Panc1 (cell line): ENCODE measurements around the gene TLE4. TPM values are rescaled to one million over a fixed set of nuclear protein-coding genes. Genes with fewer than 3 reads are reported as not detected.

Experiments used
- ATAC-seq: fragments of 200-7000 bp; cut with Tn5 transposase; 2 replicates; pipeline ENCODE4 v1.9.1; 2020; ENCODE audit warnings: mild to moderate bottlenecking, moderate library complexity
- BruUV-seq: library from RNA; stranded (reverse); fragments of 400-500 nt; replicated peaks from 2 replicates; lab custom pipeline; 2021; lab: Mats Ljungman, UMichigan
- CTCF ChIA-PET: fragments of 300-600 bp; sonication (Branson Sonifier 250); formaldehyde crosslinking; loops from one replicate; lab custom pipeline; 2022; ENCODE audit warnings: antibody characterized with exemption; lab: Charles Lee
- POLR2A ChIA-PET: fragments of 300-600 bp; sonication (Branson Sonifier 250); formaldehyde crosslinking; loops from one replicate; lab custom pipeline; 2022; ENCODE audit warnings: antibody characterized with exemption; lab: Charles Lee
- DNase-seq: peaks from one replicate; pipeline ENCODE4 v3.0.0-alpha.2; 2010; ENCODE audit warnings: low read depth, low spot score
- H3K27ac ChIP-seq: 2 replicates; pipeline ENCODE4 v1.5.1; 2011; ENCODE audit warnings: mild to moderate bottlenecking, low read length, inconsistent platforms
- H3K27me3 ChIP-seq: fragments of 200-500 bp; sonication (Bioruptor generic); 2 replicates; pipeline ENCODE4 v1.6.0; 2014; ENCODE audit warnings: low read length, inconsistent platforms; ENCODE audit not compliant: control insufficient read depth, insufficient read depth
- H3K36me3 ChIP-seq: fragments of 200-500 bp; sonication (Bioruptor generic); 2 replicates; pipeline ENCODE4 v1.5.1; 2014; ENCODE audit warnings: inconsistent platforms, mild to moderate bottlenecking, low read length, moderate library complexity; ENCODE audit not compliant: control insufficient read depth, insufficient read depth
- H3K4me1 ChIP-seq: 2 replicates; pipeline ENCODE4 v1.5.1; 2011; ENCODE audit warnings: inconsistent platforms, mild to moderate bottlenecking, low read length, moderate library complexity; ENCODE audit not compliant: control insufficient read depth, insufficient read depth
- H3K4me3 ChIP-seq, 2 experiments: 2 replicates each; pipeline ENCODE4 v1.5.1; 2011 to 2012; ENCODE audit warnings: low read depth in 2 of 2, low read length in 2 of 2, mild to moderate bottlenecking in 2 of 2, inconsistent platforms in 1 of 2, moderate library complexity in 1 of 2
- H3K9me3 ChIP-seq: fragments of 200-500 bp; sonication (Bioruptor generic); 2 replicates; pipeline ENCODE4 v1.5.1; 2014; ENCODE audit warnings: low read depth, mild to moderate bottlenecking, inconsistent platforms, low read length, moderate library complexity; ENCODE audit not compliant: control insufficient read depth, insufficient read depth
- POLR2AphosphoS5 ChIP-seq: IDR thresholded peaks from 2 replicates; pipeline ENCODE4 v1.6.1; 2012; ENCODE audit warnings: mild to moderate bottlenecking, low read depth, low read length, moderate library complexity
- SIN3A ChIP-seq: IDR thresholded peaks from 2 replicates; pipeline ENCODE4 v1.6.1; 2012; ENCODE audit warnings: low read depth, mild to moderate bottlenecking, low read length, moderate library complexity, borderline replicate concordance; ENCODE audit not compliant: insufficient read depth
- TCF7L2 ChIP-seq: IDR thresholded peaks from 2 replicates; pipeline ENCODE4 v1.6.1; 2011; ENCODE audit warnings: mild to moderate bottlenecking, low read depth, low read length, inconsistent platforms
- in situ Hi-C: cut with HindIII; loops from 2 replicates; pipeline ENCODE4 v1.10.0; 2016; ENCODE audit warnings: low sequenced_read_pairs, low pct_unique_long_range_greater_than_20kb
- intact Hi-C: fragments of 100-400 bp; cut with micrococcal nuclease; formaldehyde crosslinking; loops from one replicate; pipeline ENCODE4 v1.10.0; 2022; ENCODE audit not compliant: unreplicated experiment
- total RNA-seq: library from RNA; stranded (reverse); gene quantifications from one replicate; pipeline ENCODE4 v1.2.1, GENCODE V29; 2021; ENCODE audit not compliant: unreplicated experiment
- TF ChIP-seq, protein P1 (sequence below), 2 experiments: IDR thresholded peaks; 2 replicates each; pipeline ENCODE4 v1.6.1; 2011 to 2012; ENCODE audit warnings: low read depth in 2 of 2, control low read depth in 1 of 2, low read length in 1 of 2, mild to moderate bottlenecking in 1 of 2, moderate library complexity in 1 of 2; ENCODE audit not compliant: insufficient read depth in 1 of 2
- TF ChIP-seq, protein P2 (sequence below): fragments of 450-650 bp; IDR thresholded peaks from 2 replicates; pipeline ENCODE4 v1.5.1; 2017; ENCODE audit warnings: mild to moderate bottlenecking

The TLE4 gene
- total RNA-seq, 1 experiment from 2014 or later = 8.7 TPM

DNA sequence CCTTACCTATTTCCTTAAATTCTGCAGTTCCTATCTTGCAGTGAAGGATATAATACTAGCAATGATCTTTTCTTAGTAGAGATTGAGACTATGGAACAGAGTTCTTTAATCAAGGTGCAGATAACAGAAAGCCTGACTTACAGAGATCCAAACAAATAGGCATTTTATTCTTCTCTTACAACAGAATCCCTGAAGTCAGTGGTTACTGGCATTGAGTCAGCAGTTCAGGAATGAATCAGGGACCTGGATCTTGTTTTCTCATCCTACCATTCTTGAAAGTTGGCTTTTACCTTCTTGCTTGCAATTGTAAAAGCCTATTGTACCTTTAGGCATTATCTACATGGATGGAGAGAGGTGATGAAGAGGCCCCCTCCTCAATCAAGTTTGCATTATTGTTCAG lies 47.5 kb upstream of the TLE4 start:
- intact Hi-C loops = no loop called here
- H3K36me3 ChIP-seq = no peaks in the 10 kb centered on the region
- no peak for DNase-seq
- no peak overlapping the region for H3K4me3 ChIP-seq
- no peaks in the 10 kb centered on the region for H3K27me3 ChIP-seq
- no peak overlapping the region for H3K27ac ChIP-seq
- POLR2A ChIA-PET = no interaction called here
- in situ Hi-C loops = no loop called here
- ATAC-seq = no peak
- no peak for TF ChIP-seq POLR2AphosphoS5
- TF ChIP-seq, protein P1, sequence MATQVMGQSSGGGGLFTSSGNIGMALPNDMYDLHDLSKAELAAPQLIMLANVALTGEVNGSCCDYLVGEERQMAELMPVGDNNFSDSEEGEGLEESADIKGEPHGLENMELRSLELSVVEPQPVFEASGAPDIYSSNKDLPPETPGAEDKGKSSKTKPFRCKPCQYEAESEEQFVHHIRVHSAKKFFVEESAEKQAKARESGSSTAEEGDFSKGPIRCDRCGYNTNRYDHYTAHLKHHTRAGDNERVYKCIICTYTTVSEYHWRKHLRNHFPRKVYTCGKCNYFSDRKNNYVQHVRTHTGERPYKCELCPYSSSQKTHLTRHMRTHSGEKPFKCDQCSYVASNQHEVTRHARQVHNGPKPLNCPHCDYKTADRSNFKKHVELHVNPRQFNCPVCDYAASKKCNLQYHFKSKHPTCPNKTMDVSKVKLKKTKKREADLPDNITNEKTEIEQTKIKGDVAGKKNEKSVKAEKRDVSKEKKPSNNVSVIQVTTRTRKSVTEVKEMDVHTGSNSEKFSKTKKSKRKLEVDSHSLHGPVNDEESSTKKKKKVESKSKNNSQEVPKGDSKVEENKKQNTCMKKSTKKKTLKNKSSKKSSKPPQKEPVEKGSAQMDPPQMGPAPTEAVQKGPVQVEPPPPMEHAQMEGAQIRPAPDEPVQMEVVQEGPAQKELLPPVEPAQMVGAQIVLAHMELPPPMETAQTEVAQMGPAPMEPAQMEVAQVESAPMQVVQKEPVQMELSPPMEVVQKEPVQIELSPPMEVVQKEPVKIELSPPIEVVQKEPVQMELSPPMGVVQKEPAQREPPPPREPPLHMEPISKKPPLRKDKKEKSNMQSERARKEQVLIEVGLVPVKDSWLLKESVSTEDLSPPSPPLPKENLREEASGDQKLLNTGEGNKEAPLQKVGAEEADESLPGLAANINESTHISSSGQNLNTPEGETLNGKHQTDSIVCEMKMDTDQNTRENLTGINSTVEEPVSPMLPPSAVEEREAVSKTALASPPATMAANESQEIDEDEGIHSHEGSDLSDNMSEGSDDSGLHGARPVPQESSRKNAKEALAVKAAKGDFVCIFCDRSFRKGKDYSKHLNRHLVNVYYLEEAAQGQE (IDR thresholded peaks at IDR 0.05; ENCODE audit: insufficient read depth in 1 of 2, low read depth in 2 of 2, low read length in 1 of 2) = no peak
- no peak for TF ChIP-seq TCF7L2
- TF ChIP-seq, protein P2, sequence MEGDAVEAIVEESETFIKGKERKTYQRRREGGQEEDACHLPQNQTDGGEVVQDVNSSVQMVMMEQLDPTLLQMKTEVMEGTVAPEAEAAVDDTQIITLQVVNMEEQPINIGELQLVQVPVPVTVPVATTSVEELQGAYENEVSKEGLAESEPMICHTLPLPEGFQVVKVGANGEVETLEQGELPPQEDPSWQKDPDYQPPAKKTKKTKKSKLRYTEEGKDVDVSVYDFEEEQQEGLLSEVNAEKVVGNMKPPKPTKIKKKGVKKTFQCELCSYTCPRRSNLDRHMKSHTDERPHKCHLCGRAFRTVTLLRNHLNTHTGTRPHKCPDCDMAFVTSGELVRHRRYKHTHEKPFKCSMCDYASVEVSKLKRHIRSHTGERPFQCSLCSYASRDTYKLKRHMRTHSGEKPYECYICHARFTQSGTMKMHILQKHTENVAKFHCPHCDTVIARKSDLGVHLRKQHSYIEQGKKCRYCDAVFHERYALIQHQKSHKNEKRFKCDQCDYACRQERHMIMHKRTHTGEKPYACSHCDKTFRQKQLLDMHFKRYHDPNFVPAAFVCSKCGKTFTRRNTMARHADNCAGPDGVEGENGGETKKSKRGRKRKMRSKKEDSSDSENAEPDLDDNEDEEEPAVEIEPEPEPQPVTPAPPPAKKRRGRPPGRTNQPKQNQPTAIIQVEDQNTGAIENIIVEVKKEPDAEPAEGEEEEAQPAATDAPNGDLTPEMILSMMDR = no peak
- TF ChIP-seq SIN3A = no peak
- CTCF ChIA-PET = no interaction called here
- no peaks in the 10 kb centered on the region for H3K4me1 ChIP-seq
- no TSS peak for BruUV-seq
- no peaks in the 10 kb centered on the region for H3K9me3 ChIP-seq

- H3K36me3 ChIP-seq = no peaks in the 10 kb centered on the region
- BruUV-seq = no TSS peak
- POLR2A ChIA-PET = no interaction called here
- CTCF ChIA-PET = no interaction called here
- no peaks in the 10 kb centered on the region for H3K27me3 ChIP-seq
- no peaks in the 10 kb centered on the region for H3K4me1 ChIP-seq
- in situ Hi-C loops = no loop called here
- no peak overlapping the region for H3K4me3 ChIP-seq
- DNase-seq = no peak
- intact Hi-C loops = no loop called here
- TF ChIP-seq, protein P2 = no peak
- TF ChIP-seq POLR2AphosphoS5 = no peak
- TF ChIP-seq, protein P1 (IDR thresholded peaks at IDR 0.05; ENCODE audit: insufficient read depth in 1 of 2, low read depth in 2 of 2, low read length in 1 of 2) = no peak
- no peak for TF ChIP-seq SIN3A
- TF ChIP-seq TCF7L2 = no peak
- no peak for ATAC-seq
- H3K27ac ChIP-seq = no peak overlapping the region
- H3K9me3 ChIP-seq = no peaks in the 10 kb centered on the region
Measured at GRCh38 chr9:79526149-79526672, 45.6 kb upstream of the TLE4 start.
